CD4-positive, alpha-beta T cell treated with Interleukin-2 at 100 ng/mL for 4 hours (primary cell): Measurements from ENCODE around the gene JMJD1C.
A peak's percentile ranks its signal among the peaks of the same experiment; 100 is the strongest.
"Not testable (repeated sequence)": the region's sequence is repeated elsewhere in the genome, so short reads cannot be mapped to it uniquely, and the experiment has no call there.

Experiments
- DNase-seq: peaks from one replicate; pipeline ENCODE4 v3.0.0-alpha.2; 2020; ENCODE audit warnings: low spot score

The JMJD1C gene, protein sequence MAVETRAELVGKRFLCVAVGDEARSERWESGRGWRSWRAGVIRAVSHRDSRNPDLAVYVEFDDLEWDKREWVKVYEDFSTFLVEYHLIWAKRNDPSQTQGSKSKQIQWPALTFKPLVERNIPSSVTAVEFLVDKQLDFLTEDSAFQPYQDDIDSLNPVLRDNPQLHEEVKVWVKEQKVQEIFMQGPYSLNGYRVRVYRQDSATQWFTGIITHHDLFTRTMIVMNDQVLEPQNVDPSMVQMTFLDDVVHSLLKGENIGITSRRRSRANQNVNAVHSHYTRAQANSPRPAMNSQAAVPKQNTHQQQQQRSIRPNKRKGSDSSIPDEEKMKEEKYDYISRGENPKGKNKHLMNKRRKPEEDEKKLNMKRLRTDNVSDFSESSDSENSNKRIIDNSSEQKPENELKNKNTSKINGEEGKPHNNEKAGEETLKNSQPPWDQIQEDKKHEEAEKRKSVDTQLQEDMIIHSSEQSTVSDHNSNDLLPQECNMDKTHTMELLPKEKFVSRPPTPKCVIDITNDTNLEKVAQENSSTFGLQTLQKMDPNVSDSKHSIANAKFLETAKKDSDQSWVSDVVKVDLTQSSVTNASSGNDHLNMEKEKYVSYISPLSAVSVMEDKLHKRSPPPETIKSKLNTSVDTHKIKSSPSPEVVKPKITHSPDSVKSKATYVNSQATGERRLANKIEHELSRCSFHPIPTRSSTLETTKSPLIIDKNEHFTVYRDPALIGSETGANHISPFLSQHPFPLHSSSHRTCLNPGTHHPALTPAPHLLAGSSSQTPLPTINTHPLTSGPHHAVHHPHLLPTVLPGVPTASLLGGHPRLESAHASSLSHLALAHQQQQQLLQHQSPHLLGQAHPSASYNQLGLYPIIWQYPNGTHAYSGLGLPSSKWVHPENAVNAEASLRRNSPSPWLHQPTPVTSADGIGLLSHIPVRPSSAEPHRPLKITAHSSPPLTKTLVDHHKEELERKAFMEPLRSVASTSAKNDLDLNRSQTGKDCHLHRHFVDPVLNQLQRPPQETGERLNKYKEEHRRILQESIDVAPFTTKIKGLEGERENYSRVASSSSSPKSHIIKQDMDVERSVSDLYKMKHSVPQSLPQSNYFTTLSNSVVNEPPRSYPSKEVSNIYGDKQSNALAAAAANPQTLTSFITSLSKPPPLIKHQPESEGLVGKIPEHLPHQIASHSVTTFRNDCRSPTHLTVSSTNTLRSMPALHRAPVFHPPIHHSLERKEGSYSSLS (N-terminal part only)

DNA sequence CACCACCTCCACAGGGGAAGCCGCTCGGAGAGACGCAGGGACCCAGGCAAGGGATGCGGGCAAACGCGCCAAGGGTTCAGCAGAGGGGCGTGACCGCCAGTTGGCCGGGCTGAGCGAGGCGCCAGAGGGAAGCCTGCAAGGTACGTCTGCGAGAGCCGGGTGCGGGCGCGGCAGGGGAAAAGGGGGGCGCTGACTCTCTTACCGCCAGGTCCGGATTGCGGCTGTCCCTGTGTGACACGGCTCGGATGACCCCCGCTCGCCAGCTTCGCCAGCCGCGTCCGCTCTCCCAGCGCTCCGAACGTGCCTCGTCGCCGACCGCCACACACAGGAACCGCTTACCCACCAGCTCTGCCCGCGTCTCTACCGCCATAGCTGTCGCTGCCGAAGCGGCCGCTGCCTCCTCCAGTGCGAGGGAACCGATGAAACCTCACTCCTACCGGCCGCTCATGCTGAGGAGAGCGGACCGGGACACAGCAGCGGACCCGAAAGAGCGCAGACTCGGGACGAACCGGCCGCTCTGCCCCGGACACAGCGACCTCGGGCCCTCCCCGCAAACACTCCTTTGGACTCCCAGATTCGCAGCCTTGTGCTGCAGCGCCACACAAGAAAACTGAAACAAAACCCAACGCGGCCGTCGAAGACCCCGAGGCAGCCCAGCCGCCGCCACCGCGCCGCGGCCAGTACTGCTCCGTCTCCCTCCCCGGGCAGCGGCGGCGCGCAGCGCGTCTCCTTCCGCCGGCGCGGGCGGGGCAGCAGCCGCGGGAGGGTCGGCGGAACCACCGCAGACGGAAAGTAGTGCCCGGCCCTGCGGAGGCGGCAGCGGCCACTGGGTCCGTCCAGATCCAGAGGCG is at the start of gene JMJD1C:
JMJD1C (minus strand) TSS at position 685 of the 851 bp plus-strand sequence; CDS start at position 370, 315 bp downstream.
- peak; percentile 52 for DNase-seq

DNA sequence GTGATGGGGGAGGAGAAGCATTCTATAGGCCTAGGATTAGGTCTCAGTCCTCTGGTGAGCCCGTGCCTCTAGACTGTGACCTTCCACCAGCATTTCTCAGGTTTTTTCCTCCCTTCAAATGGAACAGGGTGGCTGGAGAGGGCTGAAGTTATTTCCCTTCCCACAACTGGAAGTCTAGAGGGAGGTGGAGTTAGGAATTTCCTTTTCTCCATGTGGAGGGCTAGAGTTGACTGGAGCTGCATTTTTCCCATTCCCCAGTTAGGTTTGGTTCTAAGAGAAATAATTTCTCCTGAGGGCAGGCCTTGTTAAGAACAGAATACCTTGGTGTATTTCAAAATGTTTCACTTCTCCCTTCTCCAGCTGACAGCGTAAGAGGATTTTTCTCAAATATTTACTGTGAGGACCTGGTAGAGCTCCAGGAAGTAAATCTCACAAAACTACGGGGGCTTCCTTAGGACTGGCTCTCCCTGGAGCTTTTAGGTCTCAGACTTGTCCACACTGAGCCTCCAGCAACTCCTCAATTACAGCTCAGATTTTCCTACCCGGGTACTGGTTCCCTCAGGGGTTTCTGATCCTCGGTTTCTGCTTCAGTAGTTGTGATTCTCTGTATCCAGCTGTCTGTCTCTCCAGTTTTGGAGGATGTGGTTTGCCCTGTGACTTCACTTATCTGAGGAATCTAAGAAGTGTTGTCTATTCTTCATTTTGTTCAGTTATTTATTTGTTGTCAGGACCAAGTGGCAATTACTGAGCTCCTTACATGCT is 49.4 kb upstream of the JMJD1C start:
- no peak for DNase-seq

DNA sequence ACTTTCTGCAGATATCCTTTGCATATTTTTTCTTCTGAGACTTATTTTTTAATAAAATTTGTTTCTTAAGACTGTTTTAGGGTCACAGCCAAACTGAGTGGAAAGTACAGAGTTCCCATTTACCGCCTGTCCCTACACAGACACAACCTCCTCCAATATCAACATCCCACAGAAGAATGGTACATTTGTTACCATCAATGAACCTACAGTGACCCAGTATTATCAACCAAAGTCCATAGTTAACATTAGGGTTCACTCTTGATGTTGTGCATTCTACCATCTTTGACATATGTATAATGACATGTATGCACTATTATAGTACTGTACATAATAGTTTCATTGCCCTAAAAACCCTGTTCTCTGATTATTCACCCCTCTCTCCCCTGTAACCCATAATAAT is 40.8 kb upstream of the JMJD1C start:
- no peak for DNase-seq

DNA sequence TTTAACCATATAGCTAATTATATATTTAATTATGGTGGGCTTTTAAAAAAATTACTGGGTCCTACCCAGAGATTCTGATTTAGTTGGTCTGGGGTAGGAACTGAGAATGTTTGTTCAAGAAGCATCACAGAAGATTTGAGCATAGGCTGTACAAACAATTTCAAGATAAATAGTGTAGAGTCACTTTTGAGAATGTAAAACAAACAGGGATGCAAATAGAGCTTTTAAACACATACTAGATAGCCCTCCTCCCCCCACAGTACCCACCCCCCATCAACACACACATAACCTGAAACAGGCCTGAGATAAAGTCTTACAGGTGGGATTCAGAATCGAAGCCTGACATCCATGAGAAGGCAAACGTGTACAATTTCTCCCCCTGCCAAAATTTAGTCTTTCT is 39.8 kb upstream of the JMJD1C start:
- DNase-seq = no peak

DNA sequence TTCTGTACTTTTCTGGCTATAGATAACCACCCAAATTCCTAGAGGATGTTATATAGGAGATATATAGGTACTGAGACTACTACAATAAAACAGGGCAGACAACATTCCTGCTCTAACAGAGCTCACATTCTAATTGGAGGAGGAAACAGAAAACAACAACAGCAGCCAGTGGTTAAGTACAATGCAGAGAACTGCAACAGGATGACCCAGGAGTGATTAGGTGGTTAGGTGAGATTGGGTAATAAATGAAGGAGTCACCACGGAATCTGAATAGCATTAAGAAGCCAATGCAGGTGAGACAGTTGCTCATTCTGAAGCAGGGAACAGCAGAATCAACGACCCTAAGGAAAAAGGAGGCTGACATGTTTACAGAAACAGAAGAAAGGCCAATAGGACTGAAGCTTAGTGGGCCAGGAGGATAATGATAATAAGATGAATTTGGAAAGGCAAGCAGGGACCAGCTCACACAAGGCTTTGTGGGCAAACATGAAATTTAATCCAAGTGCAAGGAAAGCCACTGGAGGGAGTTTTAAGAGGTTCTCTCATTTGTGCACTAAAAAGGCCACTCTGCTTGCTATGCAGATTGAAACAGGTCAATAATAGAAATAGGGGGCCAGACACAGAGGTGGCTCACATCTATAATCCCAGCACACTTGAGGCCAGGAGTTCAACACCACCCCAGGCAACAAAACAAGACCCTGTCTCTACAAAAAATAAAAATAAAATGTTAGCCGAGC is 38.5 kb upstream of the JMJD1C start:
- DNase-seq = no peak

DNA sequence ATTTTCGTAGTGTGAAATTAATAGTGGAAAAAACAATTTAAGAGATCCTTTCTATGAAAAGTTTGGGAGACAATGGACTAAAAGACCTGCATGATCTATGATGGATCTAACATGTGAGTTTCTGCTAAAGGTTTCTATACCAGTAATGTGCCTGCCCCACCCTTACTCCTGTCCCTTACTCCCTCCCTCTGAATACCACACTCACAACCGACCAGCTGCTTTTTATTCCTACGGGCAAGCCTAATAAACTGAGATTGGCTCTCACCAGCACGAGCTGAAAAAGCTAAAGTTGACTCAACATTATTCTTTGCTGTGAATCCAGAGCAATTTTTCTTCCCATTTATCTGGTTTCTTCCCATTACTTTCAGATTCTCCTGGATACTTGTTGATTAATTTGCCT is 37.6 kb upstream of the JMJD1C start:
- DNase-seq = no peak

DNA sequence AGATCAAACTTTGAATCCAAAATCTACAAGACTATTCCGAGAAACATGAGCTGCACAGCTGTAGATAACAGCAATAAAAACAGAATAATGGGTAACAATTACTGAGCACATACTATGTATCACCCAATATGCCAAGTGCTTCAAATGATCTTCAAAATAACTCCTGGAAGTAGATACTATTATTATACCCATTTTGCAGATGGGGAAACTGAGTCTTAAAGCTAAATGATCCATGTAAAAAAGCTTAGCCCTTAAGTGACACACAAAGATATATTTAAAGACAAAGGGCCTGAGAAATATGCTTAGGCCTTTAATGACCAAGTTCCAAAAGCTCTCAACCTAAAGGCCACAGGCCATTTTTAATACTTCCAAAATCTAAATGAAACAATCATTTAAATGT is 37.1 kb upstream of the JMJD1C start:
- DNase-seq = no peak

DNA sequence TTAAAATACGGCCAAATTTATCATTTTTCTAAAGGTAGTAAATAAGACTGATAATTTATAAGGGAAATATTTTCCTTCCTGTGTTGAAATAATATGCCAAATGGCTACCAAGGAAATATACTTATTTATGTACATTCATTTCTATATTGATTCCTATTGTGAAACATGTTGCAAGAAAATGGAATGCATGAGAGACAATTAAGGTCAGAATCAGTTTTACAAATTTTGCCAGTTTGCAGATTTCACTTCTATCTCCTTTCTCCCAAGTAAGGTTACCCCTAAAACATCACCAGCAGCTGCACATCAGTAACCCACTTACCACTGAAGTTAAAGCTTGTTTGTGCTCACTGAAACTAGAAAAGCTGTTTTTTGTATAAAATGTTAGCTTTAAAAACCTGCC is 36.2 kb upstream of the JMJD1C start:
- no peak for DNase-seq

DNA sequence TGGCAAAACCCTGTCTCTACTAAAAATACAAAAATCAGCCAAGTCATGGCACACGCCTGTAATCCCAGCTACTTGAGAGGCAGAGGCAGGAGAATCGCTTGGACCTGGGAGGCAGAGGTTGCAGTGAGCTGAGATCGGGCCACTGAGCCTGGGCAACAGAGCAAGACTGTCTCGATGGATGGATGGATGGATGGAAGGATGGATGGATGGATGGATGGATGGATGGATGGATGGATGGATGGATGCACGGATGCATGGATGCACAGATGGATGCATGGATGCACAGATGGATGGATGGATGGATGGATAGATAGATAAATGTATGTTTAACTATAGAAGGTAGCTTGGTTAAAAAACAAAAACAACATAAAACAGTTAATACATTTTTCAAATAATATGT is 34.8 kb upstream of the JMJD1C start:
- not testable (repeated sequence) for DNase-seq

DNA sequence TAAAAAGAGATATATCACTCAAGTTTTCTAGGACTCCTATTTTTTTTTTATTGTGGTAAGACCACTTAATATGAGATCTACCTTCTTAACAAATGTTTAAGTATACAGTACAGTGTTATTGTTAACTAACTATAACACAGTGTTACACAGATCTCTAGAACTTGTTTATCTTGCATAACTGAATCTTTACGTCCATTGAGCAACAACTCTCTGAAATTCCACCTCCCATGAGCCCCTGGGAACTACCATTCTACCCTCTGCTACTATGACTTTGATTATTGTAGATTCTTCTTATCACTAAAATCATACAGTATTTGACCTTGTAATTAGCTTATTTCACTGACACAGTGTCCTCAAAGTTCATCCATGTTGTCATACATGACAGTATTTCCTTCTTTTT is 32.9 kb upstream of the JMJD1C start:
- no peak for DNase-seq

DNA sequence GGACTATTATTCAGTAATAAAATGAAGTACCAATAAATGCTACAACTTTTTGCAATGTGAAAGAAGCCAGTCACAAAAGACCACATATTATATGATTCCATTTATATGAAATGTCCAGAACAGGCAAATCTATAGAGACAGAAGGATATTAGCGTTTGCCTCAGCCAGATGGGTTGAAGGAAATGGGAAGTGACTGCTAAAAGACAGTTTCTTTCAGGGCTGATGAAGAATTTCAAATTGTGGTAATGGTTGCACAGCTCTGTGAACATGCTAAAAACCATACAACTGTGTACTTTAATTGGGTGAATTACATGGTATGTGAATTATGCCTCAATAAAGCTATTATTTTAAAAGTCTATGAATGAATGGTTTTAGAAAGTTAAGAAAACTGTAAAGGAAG is 31.5 kb upstream of the JMJD1C start:
- DNase-seq = no peak

DNA sequence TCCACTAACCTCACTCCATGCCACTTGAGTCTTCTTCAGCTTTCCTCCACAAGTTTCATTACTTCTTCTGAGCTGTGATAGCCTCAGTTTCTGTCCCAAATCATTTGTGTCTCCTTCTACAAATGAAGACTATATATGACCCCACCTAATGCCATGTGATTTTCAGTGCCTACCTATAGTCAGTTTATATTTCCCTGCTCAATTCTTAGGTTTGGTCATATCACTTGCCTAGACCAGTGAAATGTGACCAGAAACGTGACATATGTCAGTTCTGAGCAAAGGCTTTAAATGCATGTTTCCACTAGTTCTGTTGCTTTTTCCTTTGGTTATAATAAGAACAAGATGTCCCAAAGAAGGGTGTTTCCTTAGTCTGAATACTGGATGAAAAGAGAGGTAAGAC is 30.8 kb upstream of the JMJD1C start:
- DNase-seq = no peak

DNA sequence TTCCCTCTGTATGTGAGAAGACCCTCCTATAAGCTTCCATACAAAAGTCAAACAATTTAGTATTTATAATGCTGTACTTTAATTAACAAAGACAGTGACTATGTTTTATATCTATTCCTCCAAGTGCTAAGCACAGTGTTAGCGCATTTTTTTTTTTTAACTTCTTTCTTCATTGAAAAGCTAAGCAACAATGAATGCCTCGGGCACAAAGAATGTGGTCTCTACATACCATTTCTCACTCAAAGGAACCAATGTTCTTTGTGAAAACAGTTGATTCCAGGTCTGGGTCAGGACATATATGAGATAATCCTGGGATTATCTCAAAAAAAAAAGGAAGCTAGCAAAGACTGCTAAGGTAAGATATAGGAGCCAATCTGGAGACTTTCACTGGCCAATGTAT is 29.2 kb upstream of the JMJD1C start:
- no peak for DNase-seq

DNA sequence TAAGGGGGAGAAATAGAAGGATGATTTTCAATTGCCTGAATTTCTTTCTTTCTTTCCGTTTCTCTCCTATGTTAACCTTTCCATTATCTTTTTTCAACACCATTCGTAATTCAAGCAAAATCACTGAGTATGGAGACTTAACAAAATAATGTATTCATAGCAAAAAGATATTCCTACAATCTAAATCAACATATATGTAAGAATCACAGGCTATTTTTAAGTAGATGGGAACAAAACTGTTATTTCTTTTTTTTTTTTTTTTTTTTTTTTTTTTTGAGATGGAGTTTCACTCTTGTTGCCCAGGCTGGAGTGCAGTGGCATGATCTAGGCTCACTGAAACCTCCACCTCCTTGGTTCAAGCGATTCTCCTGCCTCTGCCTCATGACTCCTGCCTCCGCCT is 27.2 kb upstream of the JMJD1C start:
- no peak for DNase-seq

DNA sequence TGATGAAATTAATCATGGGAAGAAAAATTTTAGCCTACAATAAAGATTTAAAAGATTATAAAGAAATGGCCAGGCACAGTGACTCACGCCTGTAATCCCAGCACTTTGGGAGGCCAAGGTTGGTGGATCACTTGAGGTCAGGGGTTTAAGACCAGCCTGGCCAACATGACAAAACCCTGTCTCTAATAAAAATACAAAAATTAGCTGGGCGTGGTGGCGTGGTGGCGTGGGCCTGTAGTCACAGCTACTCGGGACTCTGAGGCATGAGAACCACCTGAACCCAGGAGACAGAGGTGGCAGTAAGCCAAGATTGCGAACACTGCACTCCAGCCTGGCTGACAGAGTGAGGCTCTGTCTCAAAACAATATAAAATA is 26.5 kb upstream of the JMJD1C start:
- DNase-seq = not testable (repeated sequence)

DNA sequence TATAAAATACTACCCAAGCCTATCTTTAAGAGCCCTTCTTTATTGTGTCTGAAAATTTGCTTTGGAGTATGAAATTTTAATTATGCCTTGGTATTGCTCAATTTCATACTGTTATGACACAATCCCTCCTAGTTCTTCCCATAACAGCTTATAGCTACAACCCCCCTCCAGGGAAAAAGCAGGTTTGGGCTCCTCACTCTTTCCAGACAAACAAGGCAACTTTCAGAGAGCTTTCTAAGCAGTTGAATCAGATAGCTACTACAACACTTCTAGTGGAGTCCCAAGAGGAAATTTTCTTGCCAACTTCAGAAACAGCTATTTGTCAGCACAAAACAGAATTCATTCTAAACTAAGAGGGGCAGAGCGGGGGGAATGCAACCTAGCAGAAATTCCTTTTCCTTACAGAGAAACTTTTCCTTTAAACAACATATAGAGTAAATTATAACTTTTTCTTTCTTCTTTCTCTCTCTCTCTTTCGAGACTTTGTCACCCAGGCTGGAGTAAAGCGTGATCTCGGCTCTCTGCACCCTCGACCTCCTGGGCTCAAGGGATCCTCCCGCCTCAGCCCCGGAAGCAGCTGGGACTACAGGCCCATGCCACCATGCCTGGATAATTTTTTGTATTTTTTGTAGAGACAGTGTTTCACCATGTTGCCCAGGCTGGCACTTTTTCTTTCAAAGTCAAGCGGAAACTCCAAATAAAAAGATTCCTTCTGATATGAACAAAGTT is 26.0 kb upstream of the JMJD1C start:
- DNase-seq = no peak

DNA sequence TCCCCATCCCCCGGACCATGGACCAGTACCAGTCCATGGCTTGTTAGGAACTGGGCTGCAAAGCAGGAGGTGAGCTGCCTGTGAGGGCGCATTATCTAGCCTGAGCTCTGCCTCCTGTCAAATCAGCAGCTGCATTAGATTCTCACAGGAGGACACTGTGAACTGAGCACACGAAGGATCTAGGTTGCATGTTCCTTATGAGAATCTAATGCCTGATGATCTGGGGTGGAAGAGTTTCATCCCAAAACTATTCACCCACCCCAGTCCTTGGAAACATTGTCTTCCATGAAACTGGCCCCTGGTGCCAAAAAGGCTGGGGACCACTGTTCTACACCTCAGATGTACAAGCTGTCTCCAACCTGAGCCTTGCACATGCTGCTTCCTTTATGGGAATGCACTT is 24.1 kb upstream of the JMJD1C start:
- DNase-seq = no peak

DNA sequence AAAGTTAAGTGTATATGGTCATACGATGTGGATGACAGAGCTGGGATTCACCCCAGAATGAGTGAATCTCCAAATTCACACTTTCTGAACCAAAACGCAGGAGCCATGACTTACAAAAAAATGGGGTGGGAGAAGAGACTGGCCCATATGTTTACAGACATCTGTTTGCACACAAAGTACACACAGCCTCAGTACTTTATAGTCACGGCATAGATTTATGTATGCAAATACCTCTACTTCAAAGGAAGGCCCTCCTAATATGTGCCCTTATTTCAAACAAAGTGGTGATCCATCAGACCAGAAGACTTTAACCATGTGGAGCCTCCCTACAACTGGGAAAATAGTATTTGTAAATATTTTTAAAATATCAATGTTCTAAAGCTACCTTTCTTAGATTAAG is 22.2 kb upstream of the JMJD1C start:
- no peak for DNase-seq

DNA sequence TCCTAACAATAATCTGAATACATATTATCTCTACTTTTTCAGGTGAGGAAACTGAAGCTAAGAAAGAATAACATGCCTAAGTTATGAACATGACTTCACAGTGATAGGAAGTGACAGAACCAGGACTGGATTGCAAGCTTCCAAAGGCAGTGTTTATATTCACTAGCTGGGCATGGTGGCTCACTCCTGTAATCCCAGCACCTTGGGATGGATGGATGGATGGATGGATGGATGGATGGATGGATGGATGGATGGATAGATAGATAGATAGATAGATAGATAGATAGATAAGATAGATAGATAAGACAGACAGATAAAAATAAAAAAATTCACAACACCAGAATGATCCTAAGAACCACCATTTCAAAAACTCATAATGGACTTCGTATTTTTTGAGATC is 18.2 kb upstream of the JMJD1C start:
- no peak for DNase-seq
